HUES64 (cell line): Measurements from ENCODE around the gene SLC44A3.

ENCODE experiments used
- H3K27ac ChIP-seq: 2 replicates; pipeline ENCODE4 v1.7.0; 2013; ENCODE audit warnings: low read depth, low read length, inconsistent platforms
- H3K27me3 ChIP-seq: 2 replicates; pipeline ENCODE4 v1.6.1; 2013; ENCODE audit warnings: mild to moderate bottlenecking, low read length; ENCODE audit not compliant: insufficient read depth
- H3K36me3 ChIP-seq: 2 replicates; pipeline ENCODE4 v1.6.1; 2013; ENCODE audit warnings: mild to moderate bottlenecking, low read length; ENCODE audit not compliant: insufficient read depth
- H3K4me1 ChIP-seq: 2 replicates; pipeline ENCODE4 v1.6.1; 2013; ENCODE audit warnings: mild to moderate bottlenecking, low read length, moderate library complexity; ENCODE audit not compliant: insufficient read depth
- H3K4me3 ChIP-seq: 2 replicates; pipeline ENCODE4 v1.5.1; 2013; ENCODE audit warnings: mild to moderate bottlenecking, low read length, moderate library complexity
- H3K9ac ChIP-seq: 2 replicates; pipeline ENCODE4 v1.6.1; 2013; ENCODE audit warnings: mild to moderate bottlenecking, low read depth, low read length
- H3K9me3 ChIP-seq: 2 replicates; pipeline ENCODE4 v1.6.1; 2013; ENCODE audit warnings: low read depth, low read length; ENCODE audit not compliant: insufficient read depth
- WGBS: fragments of 150-250, 120-280 bp; methylation state at CpG from one replicate; pipeline ENCODE4 v1.1.7; 2013; ENCODE audit warnings: missing lambda C conversion rate; 5-methylcytosine and 5-hydroxymethylcytosine counted together

SLC44A3 gene

DNA sequence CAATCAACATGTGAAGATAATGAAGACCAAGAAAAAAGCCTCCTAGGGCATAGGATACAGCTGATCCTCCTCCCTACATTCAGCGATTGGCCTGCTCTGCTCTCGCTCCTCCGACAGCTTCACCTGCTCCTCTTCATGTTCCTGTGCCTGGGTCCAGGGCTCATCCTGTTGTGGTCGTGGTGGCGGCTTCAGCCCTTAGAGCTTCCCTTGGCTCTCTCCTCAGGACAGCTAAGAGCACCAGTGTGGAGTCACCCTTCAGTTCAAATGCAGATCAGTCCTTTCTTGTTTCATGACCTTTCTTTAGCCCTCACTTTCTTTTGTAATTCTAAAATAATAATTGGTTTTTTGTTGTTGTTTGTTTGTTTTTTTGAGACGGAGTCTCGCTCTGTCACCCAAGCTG lies 88.0 kb downstream of the SLC44A3 start:
- Histone ChIP-seq H3K9ac (no peak overlapping the region), H3K4me3 (no peak overlapping the region), H3K9me3 (no peaks in the 10 kb centered on the region), H3K27me3 (no peaks in the 10 kb centered on the region), H3K4me1 (peaks cover 33% of the 10 kb centered on the region), H3K27ac (no peak overlapping the region), H3K36me3 (peaks cover 38% of the 10 kb centered on the region)
- 56% methylated on average over 7 of the region's 7 CpGs for WGBS

- no peaks in the 10 kb centered on the region for H3K9me3 ChIP-seq
- no peak overlapping the region for H3K9ac ChIP-seq
- peaks cover 30% of the 10 kb centered on the region for H3K36me3 ChIP-seq
- H3K4me3 ChIP-seq = no peak overlapping the region
- H3K27ac ChIP-seq = no peak overlapping the region
- peaks cover 36% of the 10 kb centered on the region for H3K4me1 ChIP-seq
- no peaks in the 10 kb centered on the region for H3K27me3 ChIP-seq
- 80% methylated on average over 1 of the region's 2 CpGs for WGBS
These were observed 88.8 kb downstream of the SLC44A3 start for GRCh38 chr1:94908965-94909364.

DNA sequence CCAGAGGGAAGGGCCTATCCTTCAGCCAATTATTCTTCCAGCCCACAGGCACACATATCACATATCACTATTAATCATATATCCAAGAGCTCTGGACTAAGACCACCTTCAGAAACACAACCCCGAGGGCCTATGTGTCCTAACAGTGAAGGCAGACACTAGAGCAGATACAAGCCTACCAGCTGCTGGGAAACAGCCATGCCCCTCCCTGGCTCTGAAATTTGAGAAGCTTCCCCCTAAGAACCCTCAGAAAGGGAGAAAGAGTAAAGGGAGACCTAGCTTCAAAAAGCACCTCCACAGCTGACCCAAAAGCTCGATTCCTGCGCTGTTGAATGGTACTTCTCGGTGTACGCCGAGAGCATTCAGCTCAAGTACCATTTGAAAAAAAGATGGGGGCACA lies 89.3 kb downstream of the SLC44A3 start:
- Histone ChIP-seq H3K4me1 (peaks cover 37% of the 10 kb centered on the region), H3K9ac (no peak overlapping the region), H3K27ac (no peak overlapping the region)

DNA sequence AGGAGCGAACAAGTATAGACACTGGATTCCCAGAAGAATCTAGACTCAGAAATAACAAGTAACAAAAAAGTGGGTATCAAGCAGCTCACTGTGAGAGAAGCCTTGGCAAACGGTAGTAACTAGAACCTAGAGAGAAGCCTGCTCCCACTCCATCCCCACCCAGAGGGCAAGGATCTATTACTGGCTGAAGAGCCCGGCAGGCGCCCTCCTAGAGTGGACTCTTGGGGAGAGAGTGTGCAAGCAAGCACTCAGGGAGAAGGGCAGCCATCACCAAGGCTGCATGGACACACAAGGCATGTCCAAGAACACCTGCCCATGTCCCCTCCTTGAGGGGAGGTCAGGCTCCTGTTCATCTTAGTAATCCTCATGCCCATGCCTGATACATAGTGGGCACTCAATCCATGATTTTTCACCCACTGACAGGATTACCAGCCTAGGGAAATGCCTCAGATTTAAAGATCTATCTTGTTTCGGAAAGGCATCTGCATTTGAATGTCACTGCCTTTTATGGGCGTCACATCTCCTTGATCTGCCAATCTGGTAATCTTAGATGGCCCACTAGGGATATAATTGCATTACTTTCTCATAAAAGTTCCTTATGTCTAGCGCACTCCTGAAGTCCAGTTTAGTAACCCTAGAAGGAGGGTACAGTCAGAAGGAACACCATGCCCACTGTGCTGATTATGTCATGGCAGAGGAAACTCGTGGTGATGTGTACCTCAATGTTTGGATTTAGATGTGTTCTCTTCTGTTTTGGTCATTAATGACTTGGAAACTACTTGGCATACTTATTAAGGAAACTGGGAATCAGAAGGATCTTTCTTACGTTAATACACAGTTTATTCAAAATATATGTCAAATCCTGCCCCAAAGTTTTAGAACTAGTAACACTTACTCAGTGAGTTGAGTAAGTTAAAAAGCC lies 92.4 kb downstream of the SLC44A3 start:
- no peaks in the 10 kb centered on the region for H3K9me3 ChIP-seq
- H3K36me3 ChIP-seq = peaks cover 12% of the 10 kb centered on the region
- peaks cover 40% of the 10 kb centered on the region for H3K4me1 ChIP-seq
- no peaks in the 10 kb centered on the region for H3K27me3 ChIP-seq
- no peak overlapping the region for H3K4me3 ChIP-seq
- H3K27ac ChIP-seq = no peak overlapping the region
- WGBS = 85% methylated on average over 8 of the region's 9 CpGs
- H3K9ac ChIP-seq = no peak overlapping the region

More for the DNA sequence above, 89.3 kb downstream of the SLC44A3 start:
- no peak overlapping the region; the same call in 1 of the 2 replicates for H3K4me3 ChIP-seq
- H3K27me3 ChIP-seq = no peaks in the 10 kb centered on the region
- WGBS = 92% methylated on average over 6 of the region's 6 CpGs
- peaks cover 29% of the 10 kb centered on the region for H3K36me3 ChIP-seq
- no peaks in the 10 kb centered on the region for H3K9me3 ChIP-seq

- no peak overlapping the region for H3K27ac ChIP-seq
- 95% methylated on average over 4 of the region's 6 CpGs for WGBS
- H3K4me3 ChIP-seq = no peak overlapping the region
- H3K9me3 ChIP-seq = no peaks in the 10 kb centered on the region
- no peaks in the 10 kb centered on the region for H3K27me3 ChIP-seq
- H3K4me1 ChIP-seq = peaks cover 37% of the 10 kb centered on the region
- H3K36me3 ChIP-seq = peaks cover 7% of the 10 kb centered on the region; the same call in 1 of the 2 replicates
- no peak overlapping the region for H3K9ac ChIP-seq
These were observed 97.1 kb downstream of the SLC44A3 start for GRCh38 chr1:94917251-94917650.

DNA sequence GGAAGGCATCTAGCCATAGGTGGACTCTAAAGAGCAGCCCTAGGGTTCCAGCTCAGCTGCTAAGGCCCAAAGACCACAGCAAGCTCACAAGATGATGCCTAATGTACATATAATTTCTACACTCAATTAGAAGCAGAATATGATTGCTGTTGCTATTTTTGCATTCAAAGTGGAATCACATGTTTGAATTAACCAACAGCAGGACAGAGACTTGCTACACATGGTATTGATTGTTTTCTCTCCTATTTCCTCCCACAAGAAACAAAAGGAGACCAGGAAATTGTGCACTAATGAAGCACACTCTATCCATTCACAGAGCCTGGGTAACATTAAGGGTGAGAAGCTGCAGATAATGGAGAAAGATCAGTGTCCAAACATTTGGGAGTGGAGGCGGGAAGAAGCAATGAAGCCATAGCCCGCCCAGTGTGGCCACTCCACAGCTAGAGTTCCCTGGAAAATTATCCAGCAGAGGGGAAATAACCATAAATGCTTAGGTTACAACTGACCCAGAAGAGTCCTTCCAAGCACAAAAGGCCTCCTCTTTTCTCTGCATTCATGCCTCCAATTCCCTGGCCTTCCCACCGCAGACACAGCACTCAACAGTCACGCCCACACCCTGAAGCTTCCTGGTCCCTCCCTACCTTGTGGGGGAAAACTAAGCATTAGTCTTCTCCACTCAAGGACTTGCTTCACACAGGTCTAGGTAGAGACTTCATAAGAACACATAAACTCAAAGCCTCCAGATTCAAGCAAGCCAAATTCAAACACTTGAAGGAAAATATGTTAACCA lies 99.3 kb downstream of the SLC44A3 start:
- Histone ChIP-seq H3K27ac (no peak overlapping the region), H3K36me3 (peaks cover 16% of the 10 kb centered on the region), H3K9ac (no peak overlapping the region), H3K9me3 (no peaks in the 10 kb centered on the region), H3K4me1 (peaks cover 43% of the 10 kb centered on the region), H3K27me3 (no peaks in the 10 kb centered on the region), H3K4me3 (no peak overlapping the region)
- 83% methylated on average over 4 of the region's 4 CpGs for WGBS

GRCh38 chr1:94920061-94920460 lies 99.9 kb downstream of the SLC44A3 start:
- WGBS = 91% methylated on average over 3 of the region's 3 CpGs
- no peak overlapping the region for H3K4me3 ChIP-seq
- no peak overlapping the region for H3K9ac ChIP-seq
- H3K4me1 ChIP-seq = peaks cover 47% of the 10 kb centered on the region
- H3K36me3 ChIP-seq = peaks cover 16% of the 10 kb centered on the region
- no peaks in the 10 kb centered on the region for H3K9me3 ChIP-seq
- no peaks in the 10 kb centered on the region for H3K27me3 ChIP-seq
- H3K27ac ChIP-seq = no peak overlapping the region

GRCh38 chr1:94921977-94922376 lies 101.8 kb downstream of the SLC44A3 start:
- peaks cover 48% of the 10 kb centered on the region for H3K4me1 ChIP-seq
- H3K9me3 ChIP-seq = no peaks in the 10 kb centered on the region
- no peak overlapping the region for H3K9ac ChIP-seq
- no peak overlapping the region for H3K27ac ChIP-seq
- H3K4me3 ChIP-seq = no peak overlapping the region
- WGBS = no CpG with 5 or more reads among the region's 1 CpG
- no peaks in the 10 kb centered on the region for H3K27me3 ChIP-seq
- peaks cover 16% of the 10 kb centered on the region for H3K36me3 ChIP-seq

DNA sequence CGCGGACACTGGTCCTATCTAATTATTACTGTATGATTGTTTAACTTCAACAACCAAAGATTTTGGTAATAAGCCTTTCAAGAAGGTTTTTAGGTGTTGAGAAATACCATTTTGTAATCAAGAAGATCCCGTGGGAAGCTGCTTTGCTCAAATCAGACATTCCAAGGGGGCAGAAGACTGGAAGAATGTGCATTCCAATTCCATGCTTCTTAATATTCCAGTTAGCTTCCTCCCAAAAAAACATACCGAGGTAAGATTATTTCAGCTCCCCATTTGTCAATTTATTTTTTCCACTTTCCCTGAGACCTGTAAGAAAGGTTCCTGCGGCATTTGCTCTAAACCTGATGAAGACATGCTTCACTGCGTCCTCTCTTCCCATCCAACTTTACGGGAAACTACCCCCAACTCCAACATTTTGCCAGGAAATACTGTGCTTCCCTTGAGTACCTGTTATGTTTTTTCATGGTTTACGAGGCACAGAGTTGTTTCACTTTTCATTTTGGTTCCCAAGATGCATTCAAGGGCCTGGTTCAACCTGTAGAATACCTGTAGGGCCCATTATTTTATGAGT lies 102.7 kb downstream of the SLC44A3 start:
- H3K4me3 ChIP-seq = peak overlapping the region; percentile 17; the same call in 1 of the 2 replicates
- H3K9ac ChIP-seq = no peak overlapping the region
- 84% methylated on average over 8 of the region's 8 CpGs for WGBS

DNA sequence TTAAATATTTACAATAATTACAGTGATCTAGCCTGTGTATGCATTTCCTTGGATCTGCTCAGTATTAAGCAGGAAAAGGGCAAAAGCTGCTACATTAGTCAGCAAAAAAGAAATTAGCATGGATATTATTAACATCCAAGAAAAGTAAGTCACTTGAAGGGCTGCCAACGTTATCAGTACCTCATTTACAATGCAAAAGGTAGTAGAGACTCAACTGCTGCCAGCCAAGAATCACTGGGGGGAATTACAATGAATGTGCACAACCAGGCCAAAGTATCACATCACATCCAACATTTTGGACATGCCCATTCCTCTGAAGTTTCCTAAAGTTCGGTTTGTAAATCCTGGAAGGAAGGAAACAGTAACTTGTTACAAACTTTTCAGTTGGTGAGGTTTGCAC lies 104.8 kb downstream of the SLC44A3 start:
- no peaks in the 10 kb centered on the region for H3K27me3 ChIP-seq
- peak overlapping the region; percentile 96 for H3K9ac ChIP-seq
- no peaks in the 10 kb centered on the region for H3K9me3 ChIP-seq
- peaks cover 60% of the 10 kb centered on the region for H3K4me1 ChIP-seq
- H3K27ac ChIP-seq = peak overlapping the region; percentile 96
- H3K36me3 ChIP-seq = peaks cover 16% of the 10 kb centered on the region
- peak overlapping the region; percentile 89 for H3K4me3 ChIP-seq
- 0% methylated on average over 2 of the region's 2 CpGs for WGBS

More for the DNA sequence above, 102.7 kb downstream of the SLC44A3 start:
- no peaks in the 10 kb centered on the region for H3K9me3 ChIP-seq
- no peak overlapping the region for H3K27ac ChIP-seq
- H3K4me1 ChIP-seq = peaks cover 50% of the 10 kb centered on the region
- no peaks in the 10 kb centered on the region for H3K27me3 ChIP-seq
- H3K36me3 ChIP-seq = peaks cover 16% of the 10 kb centered on the region
